A673 (cell line): ENCODE data around the gene VCP. TPM values are rescaled to one million over a fixed set of nuclear protein-coding genes. Genes with fewer than 3 reads are reported as not detected.

Experiments used
- BruUV-seq: library from RNA; stranded (reverse); fragments of 400-500 nt; replicated peaks from 2 replicates; lab custom pipeline; 2021; lab: Mats Ljungman, UMichigan
- CTCF ChIA-PET: fragments of 300-600 bp; sonication (Branson Sonifier 250); formaldehyde crosslinking; loops from one replicate; lab custom pipeline; 2022; ENCODE audit warnings: antibody characterized with exemption; lab: Charles Lee
- POLR2A ChIA-PET: fragments of 300-600 bp; sonication (Branson Sonifier 250); formaldehyde crosslinking; loops from one replicate; lab custom pipeline; 2022; ENCODE audit warnings: antibody characterized with exemption; ENCODE audit not compliant: low non-redundant PET; lab: Charles Lee
- DNase-seq: peaks from one replicate; pipeline ENCODE4 v3.0.0-alpha.2; 2015; ENCODE audit warnings: low spot score
- H3K27ac ChIP-seq: fragments of 200-600 bp; sonication (generic); 2 replicates; pipeline ENCODE4 v1.5.1; 2016; ENCODE audit warnings: mixed run types, low read depth, mild to moderate bottlenecking, mixed read lengths, antibody characterized with exemption, low read length; ENCODE audit not compliant: poor library complexity, severe bottlenecking
- H3K27me3 ChIP-seq: fragments of 200-600 bp; sonication (generic); replicated peaks from 2 replicates; pipeline ENCODE4 v1.6.1; 2017; ENCODE audit warnings: mixed run types, low read depth, mild to moderate bottlenecking, mixed read lengths, antibody characterized with exemption, low read length; ENCODE audit not compliant: insufficient read depth, poor library complexity
- H3K36me3 ChIP-seq: fragments of 200-600 bp; sonication (generic); 2 replicates; pipeline ENCODE4 v1.6.1; 2016; ENCODE audit warnings: mixed run types, mild to moderate bottlenecking, mixed read lengths, antibody characterized with exemption, low read length; ENCODE audit not compliant: insufficient read depth, poor library complexity, severe bottlenecking
- H3K4me1 ChIP-seq: fragments of 200-600 bp; sonication (generic); 2 replicates; pipeline ENCODE4 v1.6.1; 2017; ENCODE audit warnings: mixed run types, mild to moderate bottlenecking, mixed read lengths, antibody characterized with exemption, low read length; ENCODE audit not compliant: insufficient read depth, poor library complexity, severe bottlenecking
- H3K4me3 ChIP-seq: fragments of 200-600 bp; sonication (generic); 2 replicates; pipeline ENCODE4 v1.5.1; 2016; ENCODE audit warnings: low read depth, mixed run types, mild to moderate bottlenecking, mixed read lengths, low read length; ENCODE audit not compliant: poor library complexity, severe bottlenecking
- H3K9me3 ChIP-seq: fragments of 200-600 bp; sonication (generic); 2 replicates; pipeline ENCODE4 v1.6.1; 2016; ENCODE audit warnings: mixed run types, low read depth, mild to moderate bottlenecking, mixed read lengths, antibody characterized with exemption, low read length; ENCODE audit not compliant: poor library complexity, severe bottlenecking
- EZH2 ChIP-seq: fragments of 200-600 bp; sonication (generic); IDR thresholded peaks from 2 replicates; pipeline ENCODE4 v1.6.1; 2017; ENCODE audit warnings: borderline replicate concordance, low read depth, mild to moderate bottlenecking, mixed read lengths, antibody characterized with exemption, low read length; ENCODE audit not compliant: poor library complexity, severe bottlenecking
- intact Hi-C: fragments of 100-400 bp; cut with micrococcal nuclease; formaldehyde crosslinking; loops from one replicate; pipeline ENCODE4 v1.10.0; 2022; ENCODE audit not compliant: unreplicated experiment
- total RNA-seq: library from RNA; stranded (reverse); gene quantifications from 2 replicates; pipeline ENCODE4 v1.2.3, GENCODE V29; 2021
- TF ChIP-seq, protein P1 (sequence below): fragments of 300-800, 200-600 bp; sonication (generic); conservative IDR thresholded peaks from 2 replicates; pipeline ENCODE4 v1.5.1; 2017; ENCODE audit warnings: low read depth, mild to moderate bottlenecking, antibody characterized with exemption, low read length, moderate library complexity, mixed read lengths

VCP gene
- total RNA-seq, 1 experiment from 2014 or later = 643 TPM

DNA sequence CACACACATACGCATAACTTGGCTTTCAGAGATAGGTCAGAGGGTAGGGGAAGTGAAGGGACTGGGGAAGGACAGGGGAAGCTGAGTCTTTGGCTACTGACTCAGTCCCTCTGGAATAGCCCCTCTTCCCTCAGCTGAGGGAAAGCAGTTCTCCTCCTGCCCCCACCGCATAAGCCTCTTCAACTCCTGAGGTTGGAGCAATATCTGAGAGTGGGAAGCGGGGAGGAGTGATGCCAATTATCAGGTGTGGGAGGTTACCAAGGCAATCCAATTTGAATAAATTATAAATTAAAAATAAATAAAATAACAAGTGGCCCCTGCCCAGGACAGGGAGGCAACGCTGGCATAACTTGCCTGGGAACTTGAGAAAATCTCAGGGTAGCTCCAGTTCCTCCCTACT, 32.2 kb upstream of the VCP start:
- intact Hi-C loops = no loop called here
- no TSS peak for BruUV-seq
- no peak overlapping the region for H3K27ac ChIP-seq
- H3K27me3 ChIP-seq = no peaks in the 10 kb centered on the region
- no peak for DNase-seq
- ChIA-PET POLR2A (no interaction called here), CTCF (no interaction called here)
- no peak overlapping the region for H3K4me3 ChIP-seq
- H3K36me3 ChIP-seq = peaks cover 24% of the 10 kb centered on the region
- H3K9me3 ChIP-seq = no peaks in the 10 kb centered on the region
- H3K4me1 ChIP-seq = peaks cover 14% of the 10 kb centered on the region
- no peak for TF ChIP-seq EZH2
- TF ChIP-seq, protein P1, sequence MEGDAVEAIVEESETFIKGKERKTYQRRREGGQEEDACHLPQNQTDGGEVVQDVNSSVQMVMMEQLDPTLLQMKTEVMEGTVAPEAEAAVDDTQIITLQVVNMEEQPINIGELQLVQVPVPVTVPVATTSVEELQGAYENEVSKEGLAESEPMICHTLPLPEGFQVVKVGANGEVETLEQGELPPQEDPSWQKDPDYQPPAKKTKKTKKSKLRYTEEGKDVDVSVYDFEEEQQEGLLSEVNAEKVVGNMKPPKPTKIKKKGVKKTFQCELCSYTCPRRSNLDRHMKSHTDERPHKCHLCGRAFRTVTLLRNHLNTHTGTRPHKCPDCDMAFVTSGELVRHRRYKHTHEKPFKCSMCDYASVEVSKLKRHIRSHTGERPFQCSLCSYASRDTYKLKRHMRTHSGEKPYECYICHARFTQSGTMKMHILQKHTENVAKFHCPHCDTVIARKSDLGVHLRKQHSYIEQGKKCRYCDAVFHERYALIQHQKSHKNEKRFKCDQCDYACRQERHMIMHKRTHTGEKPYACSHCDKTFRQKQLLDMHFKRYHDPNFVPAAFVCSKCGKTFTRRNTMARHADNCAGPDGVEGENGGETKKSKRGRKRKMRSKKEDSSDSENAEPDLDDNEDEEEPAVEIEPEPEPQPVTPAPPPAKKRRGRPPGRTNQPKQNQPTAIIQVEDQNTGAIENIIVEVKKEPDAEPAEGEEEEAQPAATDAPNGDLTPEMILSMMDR = no peak

- POLR2A ChIA-PET = interaction anchor here (0.7 to 1.1 kb wide), 4 partner anchors 10 to 474 kb away, joined by 3 to 5 read pairs (median 4); partner anchors contain the start of genes ATOSB and VCP
These were observed 31.3 kb upstream of the VCP start for GRCh38 chr9:35103660-35104191.

DNA sequence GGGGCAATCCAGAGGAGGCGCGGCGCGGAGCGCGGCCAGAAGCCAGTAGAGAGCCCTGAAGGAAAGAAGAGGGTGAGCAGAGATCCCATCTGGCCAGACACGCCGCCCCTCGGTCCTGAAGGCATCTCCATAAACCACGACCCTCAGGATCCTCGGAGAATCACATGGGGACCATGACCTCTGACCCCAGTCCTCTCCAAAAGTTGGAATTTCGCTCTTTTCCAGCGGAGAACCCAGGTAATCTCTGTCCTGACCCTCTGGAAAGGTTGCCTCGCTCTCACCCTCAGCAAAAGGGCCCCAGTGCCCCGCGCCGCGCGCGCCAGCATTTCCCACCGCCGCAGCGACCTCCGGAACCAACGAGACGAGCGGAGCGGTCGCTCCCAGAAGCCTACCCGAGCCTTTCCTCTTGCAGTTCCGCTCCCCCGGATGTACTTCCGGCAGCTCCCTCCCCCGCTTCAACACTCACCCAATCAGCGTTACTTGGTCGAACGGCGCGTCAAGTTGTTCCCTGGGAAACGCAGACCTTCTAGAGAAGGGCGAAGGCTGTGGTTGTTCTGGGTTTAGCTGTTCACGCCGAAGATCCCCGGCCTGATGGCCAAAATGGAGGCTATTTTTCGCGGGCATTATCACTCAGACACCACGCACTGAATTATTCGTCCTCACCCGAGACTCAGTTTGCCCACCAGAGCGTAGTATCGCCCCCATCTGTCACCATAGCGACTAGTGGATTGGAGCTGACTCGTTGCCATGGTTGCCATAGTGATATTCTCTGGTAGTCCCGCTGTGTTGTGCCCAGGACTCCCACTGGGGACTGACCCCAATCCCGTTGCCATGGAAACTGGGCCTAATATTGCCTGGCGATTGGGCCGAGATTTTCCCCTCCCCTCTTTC, 30.6 kb upstream of the VCP start, which contains the start of gene STOML2:
STOML2 (minus strand) TSS at position 363 of the 891 bp plus-strand sequence; CDS start at position 326, 37 bp downstream.
- no peaks in the 10 kb centered on the region for H3K9me3 ChIP-seq
- H3K27me3 ChIP-seq = no peaks in the 10 kb centered on the region
- peaks cover 14% of the 10 kb centered on the region for H3K4me1 ChIP-seq
- TF ChIP-seq, protein P1 = no peak
- no peak for TF ChIP-seq EZH2
- intact Hi-C loops = no loop called here
- H3K4me3 ChIP-seq = peak within 1 kb of the TSS; percentile 72
- peak within 1 kb of the TSS; percentile 81 for H3K27ac ChIP-seq
- TSS peak; percentile 79 for BruUV-seq
- POLR2A ChIA-PET = interaction anchor here (0.7 to 1.1 kb wide), 5 partner anchors 8 to 475 kb away, joined by 3 to 5 read pairs (median 4); partner anchors contain the start of genes ATOSB and VCP
- CTCF ChIA-PET = interaction anchor here (0.5 to 1.1 kb wide), 4 partner anchors 13 to 451 kb away, joined by 3 to 6 read pairs (median 4); partner anchors contain the start of gene ATOSB
- DNase-seq = peak; percentile 99
- peaks cover 25% of the 10 kb centered on the region for H3K36me3 ChIP-seq

More at GRCh38 chr9:35103660-35104191, 31.3 kb upstream of the VCP start:
- CTCF ChIA-PET = interaction anchor here (0.5 to 1.1 kb wide), 4 partner anchors 12 to 450 kb away, joined by 3 to 6 read pairs (median 4); partner anchors contain the start of gene ATOSB
- no peak for TF ChIP-seq EZH2
- TF ChIP-seq, protein P1 = no peak
- intact Hi-C loops = no loop called here
- BruUV-seq = no TSS peak
- no peaks in the 10 kb centered on the region for H3K9me3 ChIP-seq
- H3K4me1 ChIP-seq = peaks cover 14% of the 10 kb centered on the region
- DNase-seq = no peak
- no peaks in the 10 kb centered on the region for H3K27me3 ChIP-seq
- peaks cover 27% of the 10 kb centered on the region for H3K36me3 ChIP-seq
- H3K4me3 ChIP-seq = peak overlapping the region; percentile 72
- H3K27ac ChIP-seq = peak overlapping the region; percentile 81
